K562 (cell line): ENCODE data around the gene ITGAL. TPM values are rescaled to one million over a fixed set of nuclear protein-coding genes. Genes with fewer than 3 reads are reported as not detected.
A peak's percentile ranks its signal among the peaks of the same experiment; 100 is the strongest.

Experiments
- GATAD2A ChIP-seq: fragments of 450-650 bp; IDR thresholded peaks from 2 replicates; pipeline ENCODE4 v1.6.1; 2017
- NBN ChIP-seq: fragments of 450-650 bp; IDR thresholded peaks from 2 replicates; pipeline ENCODE4 v1.6.1; 2016; ENCODE audit warnings: low read depth, mild to moderate bottlenecking
- SIN3A ChIP-seq, 2 experiments: fragments of 150-350 bp in 1 of 2; IDR thresholded peaks; 2 replicates each; pipeline ENCODE4 v1.6.1; 2011 to 2016; ENCODE audit warnings: borderline replicate concordance in 2 of 2, low read depth in 2 of 2, low read length in 2 of 2, mild to moderate bottlenecking in 2 of 2, moderate library complexity in 2 of 2; ENCODE audit not compliant: control insufficient read depth in 1 of 2
- SMARCA4 ChIP-seq: fragments of 450-650 bp; IDR thresholded peaks from 2 replicates; pipeline ENCODE4 v1.6.1; 2016
- SREBF2 ChIP-seq: sonication (generic); formaldehyde crosslinking; IDR thresholded peaks from 2 replicates; pipeline ENCODE4 v1.4.0; 2020; ENCODE audit warnings: mild to moderate bottlenecking, missing genetic modification reagents
- polyA plus RNA-seq, 8 experiments: library from polyadenylated mRNA; depleted of rRNA in 4 of 8; stranded (reverse) in 5 of 8; unstranded in 3 of 8; fragments of >200 nt; fragmentation: Nextera tagmentation in 2 of 8; fragmentation: Illumina TruSeq in 1 of 8; extraction: Ambion mirVana in 2 of 8; extraction: Trizol in 1 of 8; gene quantifications; 2 replicates each; pipeline versions ENCODE4 v1.2.1 to v1.2.3, GENCODE V29; 2011 to 2014; ENCODE audit warnings: inconsistent platforms in 1 of 8, missing spikeins in 1 of 8
- total RNA-seq, 7 experiments: library from RNA; depleted of rRNA in 6 of 7; stranded (reverse); fragments of >200 nt in 6 of 7; fragmentation: Illumina TruSeq in 2 of 7; extraction: Trizol in 2 of 7; gene quantifications; 2 replicates each; pipeline versions ENCODE4 v1.2.1 to v1.2.3, GENCODE V29; 2011 to 2021; ENCODE audit warnings: low replicate concordance in 1 of 7
- TF ChIP-seq, protein P1 (sequence below), 2 experiments: fragments of 450-650 bp; IDR thresholded peaks; 2 replicates each; pipeline ENCODE4 v1.6.1; 2016
- TF ChIP-seq, protein P2 (sequence below), 2 experiments: fragments of 450-650 bp in 1 of 2; sonication (generic) in 1 of 2; formaldehyde crosslinking in 1 of 2; IDR thresholded peaks; 2 replicates each; pipeline versions ENCODE4 v1.7.1 to v1.9.0; 2016 to 2022; ENCODE audit warnings: inconsistent platforms in 1 of 2, mild to moderate bottlenecking in 1 of 2, missing genetic modification reagents in 1 of 2

Gene ITGAL
- total and polyA plus RNA-seq, 9 of the 15 experiments (the other 6 are each of a cell fraction or from before 2014, with no cell fraction given), result 0.01 to 0.53 TPM; not detected in 7

DNA sequence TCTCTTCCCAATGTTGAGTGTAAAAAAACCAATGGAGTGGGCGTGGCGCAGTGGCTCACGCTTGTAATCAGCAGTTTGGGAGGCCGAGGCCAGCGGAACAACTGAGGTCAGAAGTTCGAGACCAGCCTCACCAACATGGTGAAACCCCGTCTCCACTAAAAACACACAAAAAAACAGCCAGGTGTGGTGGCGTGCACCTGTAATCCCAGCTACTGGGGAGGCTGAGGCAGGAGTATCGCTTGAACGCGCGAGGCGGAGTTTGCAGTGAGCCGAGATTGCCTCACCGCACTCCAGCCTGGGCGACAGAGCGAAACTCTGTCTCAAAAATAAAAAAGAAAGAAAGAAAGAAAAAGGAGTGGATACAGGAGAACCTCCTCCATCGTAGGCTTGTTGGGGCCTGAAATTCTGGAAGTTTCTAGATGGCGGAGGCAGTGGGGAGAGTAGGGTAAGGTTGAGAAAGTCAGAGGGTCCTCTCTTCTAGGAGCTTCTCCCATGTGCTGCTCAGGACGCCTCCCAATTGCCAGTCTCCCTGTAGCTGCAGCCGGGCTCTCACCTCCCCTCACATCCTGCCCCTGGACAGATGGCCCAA, 86.3 kb downstream of the ITGAL start (continued):
- TF ChIP-seq, protein P1, sequence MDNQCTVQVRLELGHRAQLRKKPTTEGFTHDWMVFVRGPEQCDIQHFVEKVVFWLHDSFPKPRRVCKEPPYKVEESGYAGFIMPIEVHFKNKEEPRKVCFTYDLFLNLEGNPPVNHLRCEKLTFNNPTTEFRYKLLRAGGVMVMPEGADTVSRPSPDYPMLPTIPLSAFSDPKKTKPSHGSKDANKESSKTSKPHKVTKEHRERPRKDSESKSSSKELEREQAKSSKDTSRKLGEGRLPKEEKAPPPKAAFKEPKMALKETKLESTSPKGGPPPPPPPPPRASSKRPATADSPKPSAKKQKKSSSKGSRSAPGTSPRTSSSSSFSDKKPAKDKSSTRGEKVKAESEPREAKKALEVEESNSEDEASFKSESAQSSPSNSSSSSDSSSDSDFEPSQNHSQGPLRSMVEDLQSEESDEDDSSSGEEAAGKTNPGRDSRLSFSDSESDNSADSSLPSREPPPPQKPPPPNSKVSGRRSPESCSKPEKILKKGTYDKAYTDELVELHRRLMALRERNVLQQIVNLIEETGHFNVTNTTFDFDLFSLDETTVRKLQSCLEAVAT (IDR thresholded peaks at IDR 0.05), result peak in 1 of 2 experiments; percentile 88; a peak in 1 of 4 replicates
- TF ChIP-seq SIN3A (IDR thresholded peaks at IDR 0.05; ENCODE audit: borderline replicate concordance in 2 of 2, control insufficient read depth in 1 of 2, low read depth in 2 of 2, low read length in 2 of 2) (0 out of 4 replicates have a peak, but pooled peaks of 1 of the 2 experiments have one; percentile 9), SREBF2 (0 out of 2 replicates have a peak, but pooled peaks have one; percentile 37), GATAD2A (no peak), NBN (no peak; the same call in 1 of the 2 replicates), SMARCA4 (peak; percentile 60; the same call in 1 of the 2 replicates)
- TF ChIP-seq, protein P2, sequence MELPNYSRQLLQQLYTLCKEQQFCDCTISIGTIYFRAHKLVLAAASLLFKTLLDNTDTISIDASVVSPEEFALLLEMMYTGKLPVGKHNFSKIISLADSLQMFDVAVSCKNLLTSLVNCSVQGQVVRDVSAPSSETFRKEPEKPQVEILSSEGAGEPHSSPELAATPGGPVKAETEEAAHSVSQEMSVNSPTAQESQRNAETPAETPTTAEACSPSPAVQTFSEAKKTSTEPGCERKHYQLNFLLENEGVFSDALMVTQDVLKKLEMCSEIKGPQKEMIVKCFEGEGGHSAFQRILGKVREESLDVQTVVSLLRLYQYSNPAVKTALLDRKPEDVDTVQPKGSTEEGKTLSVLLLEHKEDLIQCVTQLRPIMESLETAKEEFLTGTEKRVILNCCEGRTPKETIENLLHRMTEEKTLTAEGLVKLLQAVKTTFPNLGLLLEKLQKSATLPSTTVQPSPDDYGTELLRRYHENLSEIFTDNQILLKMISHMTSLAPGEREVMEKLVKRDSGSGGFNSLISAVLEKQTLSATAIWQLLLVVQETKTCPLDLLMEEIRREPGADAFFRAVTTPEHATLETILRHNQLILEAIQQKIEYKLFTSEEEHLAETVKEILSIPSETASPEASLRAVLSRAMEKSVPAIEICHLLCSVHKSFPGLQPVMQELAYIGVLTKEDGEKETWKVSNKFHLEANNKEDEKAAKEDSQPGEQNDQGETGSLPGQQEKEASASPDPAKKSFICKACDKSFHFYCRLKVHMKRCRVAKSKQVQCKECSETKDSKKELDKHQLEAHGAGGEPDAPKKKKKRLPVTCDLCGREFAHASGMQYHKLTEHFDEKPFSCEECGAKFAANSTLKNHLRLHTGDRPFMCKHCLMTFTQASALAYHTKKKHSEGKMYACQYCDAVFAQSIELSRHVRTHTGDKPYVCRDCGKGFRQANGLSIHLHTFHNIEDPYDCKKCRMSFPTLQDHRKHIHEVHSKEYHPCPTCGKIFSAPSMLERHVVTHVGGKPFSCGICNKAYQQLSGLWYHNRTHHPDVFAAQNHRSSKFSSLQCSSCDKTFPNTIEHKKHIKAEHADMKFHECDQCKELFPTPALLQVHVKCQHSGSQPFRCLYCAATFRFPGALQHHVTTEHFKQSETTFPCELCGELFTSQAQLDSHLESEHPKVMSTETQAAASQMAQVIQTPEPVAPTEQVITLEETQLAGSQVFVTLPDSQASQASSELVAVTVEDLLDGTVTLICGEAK (IDR thresholded peaks at IDR 0.05), result peak; percentile 60
- TF ChIP-seq, protein P2 (CRISPR knock-in tag; IDR thresholded peaks at IDR 0.05), result no peak
